ENCODE data around the gene DISC1. TPM values are rescaled to one million over a fixed set of nuclear protein-coding genes. Genes with fewer than 3 reads are reported as not detected.
A peak's percentile ranks its signal among the peaks of the same experiment; 100 is the strongest.

The DISC1 gene
- polyA plus RNA-seq, 3 donors, result 5.5 to 14.7 (median 5.8) TPM

- no peak overlapping the region for H3K4me3 Mint-ChIP-seq
Measured at GRCh38 chr1:231949277-231950091, 322.9 kb downstream of the DISC1 start.

More at GRCh38 chr1:231949277-231950091, 322.9 kb downstream of the DISC1 start:
- intact Hi-C loops (cut with micrococcal nuclease), result no loop called here
- Mint-ChIP-seq H3K4me1 (no peaks in the 10 kb centered on the region), H3K27me3 (ENCODE audit: low read depth in 3 of 3) (no peaks in the 10 kb centered on the region), H3K36me3 (peaks cover 21 to 30% of the 10 kb centered on the region in 2 donors), H3K27ac (peak overlapping the region in 1 of 7 donors; percentile 15), H3K9me3 (peaks cover 0 to 17% (median 6%) of the 10 kb centered on the region in 7 donors)
- Histone ChIP-seq H4K20me1 (ENCODE audit: insufficient read depth, low read length) (peaks cover 6% of the 10 kb centered on the region), H3K27me3 (ENCODE audit: control insufficient read depth in 2 of 2, insufficient read depth in 2 of 2, low read length in 2 of 2) (no peaks in the 10 kb centered on the region), H3K4me1 (ENCODE audit: control insufficient read depth in 1 of 2, insufficient read depth in 2 of 2, low read length in 2 of 2) (no peaks in the 10 kb centered on the region), H3K27ac (ENCODE audit: low read depth in 1 of 2, low read length in 2 of 2) (no peak overlapping the region), H2AFZ (ENCODE audit: insufficient read depth, low read depth, low read length, poor library complexity, severe bottlenecking) (no peak overlapping the region), H3K79me2 (ENCODE audit: insufficient read depth, low read length) (no peaks in the 10 kb centered on the region), H3K9ac (ENCODE audit: insufficient read depth, low read length, poor library complexity, severe bottlenecking) (no peak overlapping the region), H3K36me3 (replicated peaks in 1 of 2; ENCODE audit: control insufficient read depth in 1 of 2, insufficient read depth in 2 of 2, low read length in 2 of 2) (peaks cover 1 to 15% of the 10 kb centered on the region in 2 donors), H3K4me3 (replicated peaks in 1 of 3; ENCODE audit: low read depth in 2 of 3, low read length in 3 of 3) (no peak overlapping the region), H3K4me2 (replicated peaks; ENCODE audit: extremely low read depth, low read length, poor library complexity, severe bottlenecking) (no peak overlapping the region), H3K9me3 (replicated peaks in 1 of 2; ENCODE audit: control insufficient read depth in 1 of 2, insufficient read depth in 1 of 2, low read length in 2 of 2) (peaks cover 0 to 1% of the 10 kb centered on the region in 2 donors)
- WGBS (ENCODE audit: insufficient coverage), result 100% methylated on average over 5 of the region's 8 CpGs
- DNase-seq, result no peak
- no peak for TF ChIP-seq CTCF (IDR thresholded peaks at IDR 0.05)

Measured in CD14-positive monocyte (primary cell).